Lower lobe of right lung (tissue), 2 donors: ENCODE results near the gene FUZ. TPM values are rescaled to one million over a fixed set of nuclear protein-coding genes. Genes with fewer than 3 reads are reported as not detected.

Experiments used
- ATAC-seq, 2 donors: fragments of 200-7000 bp; cut with Tn5 transposase; one replicate each; pipeline ENCODE4 v1.9.1; 2020 to 2022; ENCODE audit warnings: mild to moderate bottlenecking in 2 of 2, moderate library complexity in 2 of 2
- DNase-seq: peaks from one replicate; pipeline ENCODE4 v3.0.0-alpha.2; 2020
- H3K27ac ChIP-seq: fragments of 200-600 bp; one replicate; pipeline ENCODE4 v1.8.0; 2022
- H3K27me3 ChIP-seq: fragments of 200-600 bp; one replicate; pipeline ENCODE4 v1.8.0; 2022; ENCODE audit warnings: low read depth
- H3K36me3 ChIP-seq: fragments of 200-600 bp; one replicate; pipeline ENCODE4 v1.8.0; 2022; ENCODE audit warnings: mild to moderate bottlenecking
- H3K4me1 ChIP-seq: fragments of 200-600 bp; one replicate; pipeline ENCODE4 v1.8.0; 2022
- H3K4me3 ChIP-seq: fragments of 200-600 bp; one replicate; pipeline ENCODE4 v1.8.0; 2022; ENCODE audit warnings: mild to moderate bottlenecking
- H3K9me3 ChIP-seq: fragments of 200-600 bp; one replicate; pipeline ENCODE4 v1.8.0; 2022
- intact Hi-C: fragments of 100-400 bp; cut with DNase I; formaldehyde crosslinking; loops from one replicate; pipeline ENCODE4 v1.11.0; 2022
- total RNA-seq: library from RNA; stranded (reverse); fragmentation: NEBNext Ultra II Directional; extraction: Animal tissue kit (Norgen Biotek cat#: 25700); gene quantifications from one replicate; pipeline ENCODE4 v1.2.1, GENCODE V29; 2021
- TF ChIP-seq, protein P1 (sequence below): fragments of 200-600 bp; IDR thresholded peaks from one replicate; pipeline ENCODE4 v1.8.0; 2022; ENCODE audit warnings: antibody characterized with exemption, mild to moderate bottlenecking
- donor health status: DM: no; HTN: yes; CAD: no; lungs with severe emphysema.

The FUZ gene
- total RNA-seq, 1 donor from 2014 or later = 24.0 TPM

GRCh38 chr19:49856574-49857021, 43.5 kb upstream of the FUZ start:
- H3K27ac ChIP-seq = no peak overlapping the region
- DNase-seq = no peak
- intact Hi-C loops = no loop called here
- H3K9me3 ChIP-seq = no peaks in the 10 kb centered on the region
- H3K27me3 ChIP-seq = no peaks in the 10 kb centered on the region
- peak in 1 of 2 donors; percentile 3 for ATAC-seq
- H3K36me3 ChIP-seq = peaks cover 66% of the 10 kb centered on the region
- TF ChIP-seq, protein P1, sequence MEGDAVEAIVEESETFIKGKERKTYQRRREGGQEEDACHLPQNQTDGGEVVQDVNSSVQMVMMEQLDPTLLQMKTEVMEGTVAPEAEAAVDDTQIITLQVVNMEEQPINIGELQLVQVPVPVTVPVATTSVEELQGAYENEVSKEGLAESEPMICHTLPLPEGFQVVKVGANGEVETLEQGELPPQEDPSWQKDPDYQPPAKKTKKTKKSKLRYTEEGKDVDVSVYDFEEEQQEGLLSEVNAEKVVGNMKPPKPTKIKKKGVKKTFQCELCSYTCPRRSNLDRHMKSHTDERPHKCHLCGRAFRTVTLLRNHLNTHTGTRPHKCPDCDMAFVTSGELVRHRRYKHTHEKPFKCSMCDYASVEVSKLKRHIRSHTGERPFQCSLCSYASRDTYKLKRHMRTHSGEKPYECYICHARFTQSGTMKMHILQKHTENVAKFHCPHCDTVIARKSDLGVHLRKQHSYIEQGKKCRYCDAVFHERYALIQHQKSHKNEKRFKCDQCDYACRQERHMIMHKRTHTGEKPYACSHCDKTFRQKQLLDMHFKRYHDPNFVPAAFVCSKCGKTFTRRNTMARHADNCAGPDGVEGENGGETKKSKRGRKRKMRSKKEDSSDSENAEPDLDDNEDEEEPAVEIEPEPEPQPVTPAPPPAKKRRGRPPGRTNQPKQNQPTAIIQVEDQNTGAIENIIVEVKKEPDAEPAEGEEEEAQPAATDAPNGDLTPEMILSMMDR = no peak
- peaks cover 23% of the 10 kb centered on the region for H3K4me1 ChIP-seq
- H3K4me3 ChIP-seq = no peak overlapping the region

GRCh38 chr19:49855676-49856573, 42.8 kb upstream of the FUZ start:
- H3K27me3 ChIP-seq = no peaks in the 10 kb centered on the region
- DNase-seq (no peak), ATAC-seq (no peak)
- H3K27ac ChIP-seq = no peak overlapping the region
- TF ChIP-seq, protein P1 = no peak
- no peaks in the 10 kb centered on the region for H3K9me3 ChIP-seq
- H3K4me1 ChIP-seq = peaks cover 23% of the 10 kb centered on the region
- H3K4me3 ChIP-seq = no peak overlapping the region
- intact Hi-C loops = no loop called here
- H3K36me3 ChIP-seq = peaks cover 60% of the 10 kb centered on the region

GRCh38 chr19:49855277-49855675, 42.2 kb upstream of the FUZ start:
- TF ChIP-seq, protein P1 = no peak
- Histone ChIP-seq H3K27ac (no peak overlapping the region), H3K36me3 (peaks cover 54% of the 10 kb centered on the region), H3K4me1 (peaks cover 23% of the 10 kb centered on the region), H3K27me3 (no peaks in the 10 kb centered on the region), H3K9me3 (no peaks in the 10 kb centered on the region), H3K4me3 (no peak overlapping the region)
- DNase-seq = no peak
- ATAC-seq = no peak
- intact Hi-C loops = no loop called here

- intact Hi-C loops = no loop called here
- Histone ChIP-seq H3K36me3 (peaks cover 47% of the 10 kb centered on the region), H3K4me3 (no peak overlapping the region), H3K27me3 (no peaks in the 10 kb centered on the region), H3K27ac (no peak overlapping the region), H3K9me3 (no peaks in the 10 kb centered on the region), H3K4me1 (peaks cover 27% of the 10 kb centered on the region)
- DNase-seq (peak; percentile 48), ATAC-seq (no peak)
- TF ChIP-seq, protein P1 = no peak
Observed at GRCh38 chr19:49854378-49855263, 41.5 kb upstream of the FUZ start.

DNA sequence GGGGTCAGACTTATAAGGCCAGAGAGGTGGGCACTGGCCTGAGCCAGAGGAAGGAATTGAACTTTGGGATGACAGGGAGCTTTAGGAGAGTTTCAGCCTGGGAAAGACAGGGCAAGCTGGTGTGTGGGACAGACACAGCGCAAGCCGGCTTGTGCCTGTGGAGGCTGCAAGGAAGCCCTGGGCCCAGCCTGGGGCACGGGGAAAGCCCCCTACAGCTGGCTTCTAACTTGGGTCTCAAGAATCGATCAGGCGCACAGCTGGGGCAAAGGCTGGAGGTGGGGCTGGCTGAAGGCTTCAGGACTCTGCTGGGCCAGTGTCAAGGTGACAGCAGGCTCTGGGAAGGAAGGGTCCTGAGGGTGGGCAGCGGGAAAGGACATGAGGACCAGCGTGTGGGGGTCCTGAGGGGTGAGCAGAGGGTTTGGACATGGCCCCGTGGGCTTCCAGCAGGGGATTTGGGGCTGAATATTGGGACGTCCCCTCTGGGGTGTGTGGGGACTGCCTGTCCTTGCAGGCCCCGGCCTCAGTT, 40.8 kb upstream of the FUZ start:
- intact Hi-C loops = no loop called here
- TF ChIP-seq, protein P1 = no peak
- Histone ChIP-seq H3K4me1 (peaks cover 27% of the 10 kb centered on the region), H3K27me3 (no peaks in the 10 kb centered on the region), H3K9me3 (no peaks in the 10 kb centered on the region), H3K36me3 (peaks cover 41% of the 10 kb centered on the region), H3K4me3 (no peak overlapping the region), H3K27ac (no peak overlapping the region)
- ATAC-seq (no peak), DNase-seq (no peak)
